ENCODE data around the gene RAPGEFL1. TPM values are rescaled to one million over a fixed set of nuclear protein-coding genes. Genes with fewer than 3 reads are reported as not detected.
"Not testable (repeated sequence)": the region's sequence is repeated elsewhere in the genome, so short reads cannot be mapped to it uniquely, and the experiment has no call there.

Gene RAPGEFL1
- total RNA-seq, 1 donor from 2014 or later: 0.46 TPM

DNA sequence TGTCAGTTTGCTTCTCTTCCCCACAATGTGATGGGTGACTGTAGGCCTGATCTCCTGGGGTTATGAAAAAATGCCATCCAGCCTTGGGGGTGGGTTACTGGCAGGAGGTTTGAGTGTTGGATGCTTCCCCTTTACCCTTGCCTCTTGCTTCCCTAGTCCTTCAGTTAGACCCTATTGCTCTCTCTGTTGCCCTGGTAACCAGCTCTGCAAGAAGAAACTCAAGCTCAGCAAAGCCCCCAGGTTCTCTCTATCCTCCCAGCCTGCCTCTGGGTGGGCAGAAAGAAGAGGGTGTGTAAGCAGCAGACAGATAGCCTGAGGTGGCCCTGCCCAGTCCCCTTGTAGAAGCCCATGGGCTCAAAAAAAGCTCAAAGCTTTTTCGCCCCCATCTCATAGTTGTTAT lies 2.8 kb upstream of the RAPGEFL1 start:
- DNase-seq (ENCODE audit: low read depth, low spot score): no peak

DNA sequence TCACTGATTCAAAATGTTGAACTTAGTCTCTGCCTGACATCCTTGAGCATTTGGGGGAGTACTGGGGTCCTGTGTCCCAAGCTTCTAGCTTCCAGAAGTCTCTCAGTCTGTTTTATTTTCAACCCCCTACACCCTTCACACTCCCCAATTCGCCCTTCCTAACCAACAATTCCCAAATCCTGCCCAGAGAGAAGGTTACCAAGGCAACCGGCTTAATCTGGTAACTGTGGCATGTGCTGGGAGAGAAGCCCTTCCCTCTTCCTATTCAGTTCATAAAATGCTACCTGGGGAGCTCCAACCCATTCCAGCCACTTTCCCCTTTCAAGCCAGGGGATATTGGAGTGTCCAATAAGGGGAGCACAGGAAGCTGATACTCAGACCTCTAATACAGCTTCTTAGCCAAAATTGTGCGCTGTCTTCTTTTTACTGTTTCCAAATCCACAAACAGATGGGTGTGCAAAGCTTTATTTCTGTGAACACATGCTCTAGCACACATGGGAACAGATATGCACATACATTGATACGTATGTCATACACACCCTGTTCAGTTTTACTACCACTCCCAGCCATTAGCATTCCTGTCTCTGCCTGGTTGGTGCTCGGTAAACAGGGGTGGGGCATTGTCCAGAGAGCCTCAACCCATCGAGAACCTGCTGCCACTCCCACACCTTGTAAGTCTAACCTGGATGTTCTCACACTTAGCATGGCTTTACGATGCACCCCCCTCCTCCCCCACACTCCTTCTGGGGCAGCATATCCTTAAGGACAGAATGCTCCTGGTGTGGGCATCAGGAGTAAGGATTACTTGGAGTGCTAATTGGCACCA lies 1.1 kb upstream of the RAPGEFL1 start:
- DNase-seq (ENCODE audit: low read depth, low spot score): no peak

DNA sequence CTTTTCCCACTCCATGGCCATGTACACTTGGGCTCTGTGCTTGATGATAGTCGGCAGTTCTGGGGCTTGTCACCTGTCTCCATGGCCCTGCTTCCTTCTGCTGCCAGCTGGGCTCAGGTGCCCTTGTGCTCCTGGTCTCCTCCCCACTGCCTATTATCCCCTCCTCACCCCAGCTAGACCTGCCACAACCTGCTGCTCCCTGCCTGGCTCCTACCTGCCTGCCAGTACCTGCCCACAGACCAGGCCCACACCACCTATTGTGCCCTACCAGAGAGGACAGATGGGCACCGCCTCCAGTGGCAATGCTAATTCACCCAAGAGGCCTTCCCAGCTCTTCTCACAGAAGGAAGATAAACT lies 538 bp upstream of the RAPGEFL1 start:
- DNase-seq (ENCODE audit: low read depth, low spot score): no peak

DNA sequence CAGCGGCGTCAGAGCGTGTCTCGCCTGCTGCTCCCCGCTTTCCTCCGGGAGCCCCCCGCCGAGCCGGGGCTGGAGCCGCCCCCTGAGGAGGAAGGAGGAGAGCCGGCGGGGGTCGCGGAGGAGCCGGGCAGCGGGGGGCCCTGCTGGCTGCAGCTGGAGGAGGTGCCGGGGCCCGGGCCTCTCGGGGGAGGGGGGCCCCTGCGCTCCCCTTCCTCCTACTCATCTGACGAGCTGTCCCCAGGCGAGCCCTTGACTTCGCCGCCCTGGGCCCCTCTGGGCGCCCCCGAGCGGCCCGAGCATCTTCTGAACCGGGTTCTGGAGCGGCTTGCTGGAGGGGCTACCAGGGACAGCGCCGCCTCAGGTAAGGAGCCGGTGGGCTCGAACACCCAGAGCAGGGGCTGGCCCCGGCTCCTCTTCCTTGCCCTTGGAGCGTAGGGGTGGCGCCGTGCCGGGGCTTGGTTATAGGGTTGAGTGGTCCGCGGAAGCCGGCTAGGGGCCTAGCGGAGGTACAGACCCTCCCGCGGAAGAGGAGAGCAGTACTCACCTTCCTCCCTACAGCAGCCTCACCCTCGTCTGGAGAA lies 841 bp downstream of the RAPGEFL1 start:
- no peak for DNase-seq (ENCODE audit: low read depth, low spot score)

DNA sequence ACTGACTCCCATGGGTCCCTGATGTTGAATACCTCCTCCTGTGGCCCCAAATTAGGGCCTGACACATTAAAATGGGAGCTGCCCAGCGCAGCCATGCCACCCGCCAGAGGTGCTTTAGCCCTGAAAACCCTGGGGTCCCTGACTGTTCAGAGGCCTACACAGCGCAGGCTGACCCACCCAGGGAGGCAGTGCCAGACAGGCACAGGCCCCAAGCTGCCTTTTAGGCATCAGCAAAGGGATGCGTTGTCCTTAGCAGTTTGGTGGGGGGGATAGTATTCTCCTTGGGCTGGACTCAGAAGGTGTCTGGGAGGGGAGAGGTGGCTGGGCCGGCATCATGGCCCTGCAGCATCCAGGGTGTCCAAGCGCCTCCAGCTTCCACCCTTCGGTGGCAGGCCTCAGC lies 1.4 kb downstream of the RAPGEFL1 start:
- no peak for DNase-seq (ENCODE audit: low read depth, low spot score)

DNA sequence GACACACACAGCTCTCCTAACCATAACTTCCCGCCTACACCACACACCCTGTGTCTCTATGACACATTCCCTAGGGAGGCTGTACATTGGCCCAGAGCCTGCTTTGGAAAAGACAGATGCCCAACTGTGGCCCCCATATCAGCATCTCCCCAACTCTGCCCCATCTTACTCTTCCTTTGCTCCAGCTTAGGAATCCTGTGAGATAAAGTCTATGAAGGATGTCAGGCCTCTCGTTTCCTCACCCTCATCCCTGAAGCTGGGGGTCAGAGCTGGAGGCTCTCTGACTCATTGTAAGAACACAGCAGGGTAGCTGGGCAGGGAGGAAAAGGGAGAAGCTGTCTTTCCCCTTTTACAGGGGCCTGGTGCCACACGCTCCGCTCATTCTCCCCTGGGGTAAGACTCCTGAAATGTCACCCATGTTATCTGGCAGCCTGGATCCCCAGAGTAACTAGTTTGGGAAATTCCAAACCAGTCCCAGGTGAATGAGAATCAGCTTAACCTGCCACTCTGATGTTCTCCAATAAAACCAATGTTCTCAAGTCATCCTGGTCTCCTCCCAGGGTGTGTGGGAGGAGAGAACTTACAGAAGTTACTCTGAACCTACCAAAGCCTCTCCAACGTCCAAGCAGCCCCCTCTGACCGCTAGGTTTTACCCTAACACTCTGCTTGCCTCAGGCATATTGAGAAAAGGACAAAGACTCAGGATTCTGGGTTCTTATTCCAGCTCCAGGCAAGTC lies 2.8 kb downstream of the RAPGEFL1 start:
- no peak for DNase-seq (ENCODE audit: low read depth, low spot score)

DNA sequence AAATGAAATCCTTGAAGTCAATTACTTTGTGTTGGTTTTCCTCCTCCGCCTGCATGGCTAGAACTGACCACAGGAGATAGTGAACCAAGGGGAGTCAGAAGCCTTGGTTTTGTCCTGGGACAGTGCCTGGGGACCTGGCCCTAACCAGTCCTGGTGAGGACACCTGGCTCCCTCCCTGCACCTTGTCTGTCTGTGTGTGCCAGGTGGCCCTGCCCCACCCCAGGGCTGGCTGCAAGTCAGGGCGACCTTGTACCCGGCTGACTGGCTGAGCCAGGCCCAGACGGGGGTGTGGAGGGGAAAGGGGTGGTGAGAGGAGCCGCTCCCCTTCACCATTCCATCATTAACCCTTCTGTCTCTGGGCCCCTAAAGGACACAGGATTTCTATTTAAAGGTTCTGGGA lies 3.4 kb downstream of the RAPGEFL1 start:
- DNase-seq (ENCODE audit: low read depth, low spot score): no peak

- DNase-seq (ENCODE audit: low read depth, low spot score): no peak
Observed at GRCh38 chr17:40181205-40181604, 3.9 kb downstream of the RAPGEFL1 start.

- no peak for DNase-seq (ENCODE audit: low read depth, low spot score)
Observed at GRCh38 chr17:40182606-40183005, 5.3 kb downstream of the RAPGEFL1 start.

DNA sequence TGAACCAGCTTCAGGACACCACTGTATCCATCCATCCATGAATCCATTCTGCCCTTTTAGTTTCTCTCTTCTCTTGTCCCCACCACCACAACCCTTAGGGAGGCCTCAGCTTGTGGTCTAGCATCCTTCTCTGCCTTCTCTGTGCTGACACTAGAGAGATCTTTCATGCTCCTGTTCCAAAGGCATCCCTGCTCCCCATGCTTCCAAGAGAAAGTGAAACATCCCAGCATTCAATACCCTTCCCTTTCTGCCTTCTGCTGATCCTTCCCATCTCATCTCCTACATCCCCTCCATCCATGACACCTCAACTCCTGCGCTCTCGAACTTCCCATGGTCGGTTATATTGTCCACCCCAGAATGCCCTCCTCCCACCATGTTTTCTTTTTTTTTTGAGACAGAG lies 10.0 kb downstream of the RAPGEFL1 start:
- DNase-seq (ENCODE audit: low read depth, low spot score): no peak

- no peak for DNase-seq (ENCODE audit: low read depth, low spot score)
Observed at GRCh38 chr17:40188694-40189093, 11.4 kb downstream of the RAPGEFL1 start.

DNA sequence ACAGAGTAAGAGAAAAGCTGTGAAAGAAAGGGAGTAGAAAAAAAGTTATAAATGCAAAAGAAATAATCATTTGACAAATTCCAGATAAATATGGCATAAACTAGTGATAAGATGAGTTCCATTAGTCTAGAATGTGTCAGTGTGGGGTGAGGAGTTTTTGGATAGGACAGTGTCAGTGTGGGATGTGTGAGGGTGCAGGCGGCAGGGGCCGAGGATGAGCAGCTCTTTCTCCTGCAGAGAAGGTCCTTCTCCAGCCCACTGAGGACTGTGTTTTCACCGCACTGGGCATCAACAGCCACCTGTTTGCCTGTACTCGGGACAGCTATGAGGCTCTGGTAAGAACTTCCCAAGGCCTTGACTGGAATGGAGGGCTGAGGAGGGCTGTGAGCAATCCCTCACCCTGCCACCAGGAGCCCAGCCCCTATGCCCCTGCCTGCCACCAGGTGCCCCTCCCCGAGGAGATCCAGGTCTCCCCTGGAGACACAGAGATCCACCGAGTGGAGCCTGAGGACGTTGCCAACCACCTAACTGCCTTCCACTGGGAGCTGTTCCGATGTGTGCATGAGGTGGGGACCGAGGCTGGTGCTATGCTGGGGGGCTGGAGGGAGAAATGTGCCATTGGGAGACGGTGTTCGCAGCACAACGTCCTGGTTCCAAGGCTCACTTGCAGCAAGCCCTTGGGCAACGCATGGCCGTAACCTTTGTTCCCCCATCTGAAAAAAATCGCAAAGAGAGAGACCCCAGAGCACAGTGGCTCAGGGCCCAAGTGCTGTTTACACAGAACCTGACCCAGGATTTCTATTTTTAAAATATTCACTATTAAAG lies 13.1 kb downstream of the RAPGEFL1 start:
- DNase-seq (ENCODE audit: low read depth, low spot score): no peak

GRCh38 chr17:40191237-40192208 lies 14.3 kb downstream of the RAPGEFL1 start:
- no peak for DNase-seq (ENCODE audit: low read depth, low spot score)

GRCh38 chr17:40192961-40193360 lies 15.7 kb downstream of the RAPGEFL1 start:
- no peak for DNase-seq (ENCODE audit: low read depth, low spot score)

- DNase-seq (ENCODE audit: low read depth, low spot score): no peak
Observed at GRCh38 chr17:40194821-40195220, 17.6 kb downstream of the RAPGEFL1 start.

DNA sequence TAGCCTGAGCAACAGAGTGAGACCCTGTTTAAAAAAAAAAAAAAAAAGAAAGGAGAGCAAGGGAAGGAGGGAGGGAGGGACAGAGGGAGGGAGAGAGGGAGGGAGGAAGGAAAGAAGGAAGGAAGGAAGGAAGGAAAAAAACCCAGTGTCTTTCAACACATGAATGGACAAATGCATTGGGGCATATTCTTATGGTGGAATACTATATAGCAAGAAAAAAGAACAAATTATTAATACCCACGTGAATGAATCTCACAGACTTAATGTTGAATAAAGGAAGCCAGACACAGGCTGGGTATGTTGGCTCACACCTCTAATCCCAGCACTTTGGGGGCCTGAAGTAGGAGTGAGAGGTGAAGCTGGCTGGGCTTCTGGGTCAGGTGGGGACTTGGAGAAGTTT lies 20.3 kb downstream of the RAPGEFL1 start:
- DNase-seq (ENCODE audit: low read depth, low spot score): no peak

DNA sequence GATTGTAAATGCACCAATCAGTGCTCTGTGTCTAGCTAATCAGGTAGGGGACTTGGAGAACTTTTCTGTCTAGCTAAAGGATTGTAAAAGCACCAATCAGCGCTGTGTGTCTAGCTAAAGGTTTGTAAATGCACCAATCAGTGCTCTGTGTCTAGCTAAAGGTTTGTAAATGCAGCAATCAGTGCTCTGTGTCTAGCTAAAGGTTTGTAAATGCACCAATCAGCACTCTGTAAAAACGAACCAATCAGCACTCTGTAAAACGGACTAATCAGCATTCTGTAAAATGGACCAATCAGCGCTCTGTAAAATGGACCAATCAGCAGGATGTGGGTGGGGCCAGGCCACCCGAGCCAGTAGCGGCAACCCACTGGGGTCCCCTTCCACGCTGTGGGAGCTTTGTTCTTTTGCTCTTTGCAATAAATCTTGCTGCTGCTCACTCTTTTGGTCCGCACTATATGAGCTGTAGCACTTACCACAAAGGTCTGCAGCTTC lies 20.7 kb downstream of the RAPGEFL1 start:
- not testable (repeated sequence) for DNase-seq (ENCODE audit: low read depth, low spot score)

GRCh38 chr17:40198576-40198975 lies 21.3 kb downstream of the RAPGEFL1 start:
- no peak for DNase-seq (ENCODE audit: low read depth, low spot score)

- peak; percentile 30 for DNase-seq (ENCODE audit: low read depth, low spot score)
Observed at GRCh38 chr17:40203131-40203530, 25.9 kb downstream of the RAPGEFL1 start.

DNA sequence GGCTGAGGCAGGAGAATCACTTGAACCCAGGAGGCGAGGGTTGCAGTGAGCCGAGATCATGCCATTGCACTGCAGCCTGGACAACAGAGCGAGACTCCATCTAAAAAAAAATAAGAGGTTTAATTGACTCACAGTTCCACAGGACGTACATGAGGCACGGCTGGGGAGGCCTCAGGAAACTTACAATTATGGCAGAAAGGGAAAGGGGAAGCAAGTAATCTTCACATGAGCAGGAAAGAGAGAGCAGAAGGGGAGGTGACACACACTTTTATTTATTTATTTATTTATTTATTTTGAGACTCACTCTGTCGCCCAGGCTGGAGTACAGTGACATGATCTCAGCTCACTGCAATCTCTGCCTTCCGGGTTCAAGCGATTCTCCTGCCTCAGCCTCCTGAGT lies 28.9 kb downstream of the RAPGEFL1 start:
- DNase-seq (ENCODE audit: low read depth, low spot score): not testable (repeated sequence)
